ENCODE results near the gene ADISSP. TPM values are rescaled to one million over a fixed set of nuclear protein-coding genes. Genes with fewer than 3 reads are reported as not detected.

ADISSP gene
- total RNA-seq, 1 donor from 2014 or later, result 34.8 TPM

- TF ChIP-seq CTCF (IDR thresholded peaks at IDR 0.05; ENCODE audit: insufficient read depth, low read length, poor library complexity, severe bottlenecking), result no peak
- Histone ChIP-seq H3K4me3 (ENCODE audit: low read depth, low read length) (no peak overlapping the region), H3K36me3 (ENCODE audit: control insufficient read depth, insufficient read depth, low read length) (peaks cover 4% of the 10 kb centered on the region), H3K27me3 (ENCODE audit: control insufficient read depth, insufficient read depth, low read length) (peaks cover 2% of the 10 kb centered on the region)
- no peak for DNase-seq (ENCODE audit: low read depth)
Measured at GRCh38 chr20:3757268-3757667, 10.3 kb downstream of the ADISSP start.

- no peak for DNase-seq (ENCODE audit: low read depth)
- H3K36me3 ChIP-seq (ENCODE audit: control insufficient read depth, insufficient read depth, low read length), result peaks cover 4% of the 10 kb centered on the region
Measured at GRCh38 chr20:3755814-3756480, 11.6 kb downstream of the ADISSP start.

GRCh38 chr20:3755269-3755668 lies 12.3 kb downstream of the ADISSP start:
- no peak overlapping the region for H3K4me3 ChIP-seq (ENCODE audit: low read depth, low read length)
- peaks cover 22% of the 10 kb centered on the region for H3K27me3 ChIP-seq (ENCODE audit: control insufficient read depth, insufficient read depth, low read length)
- no peak for DNase-seq (ENCODE audit: low read depth)
- H3K36me3 ChIP-seq (ENCODE audit: control insufficient read depth, insufficient read depth, low read length), result peaks cover 4% of the 10 kb centered on the region
- no peak for TF ChIP-seq CTCF (IDR thresholded peaks at IDR 0.05; ENCODE audit: insufficient read depth, low read length, poor library complexity, severe bottlenecking)

More at GRCh38 chr20:3755814-3756480, 11.6 kb downstream of the ADISSP start:
- Histone ChIP-seq H3K27me3 (ENCODE audit: control insufficient read depth, insufficient read depth, low read length) (peaks cover 15% of the 10 kb centered on the region), H3K4me3 (ENCODE audit: low read depth, low read length) (no peak overlapping the region)
- no peak for TF ChIP-seq CTCF (IDR thresholded peaks at IDR 0.05; ENCODE audit: insufficient read depth, low read length, poor library complexity, severe bottlenecking)

GRCh38 chr20:3754276-3754630 lies 13.3 kb downstream of the ADISSP start:
- Histone ChIP-seq H3K36me3 (ENCODE audit: control insufficient read depth, insufficient read depth, low read length) (peaks cover 4% of the 10 kb centered on the region), H3K27me3 (ENCODE audit: control insufficient read depth, insufficient read depth, low read length) (peaks cover 32% of the 10 kb centered on the region), H3K4me3 (ENCODE audit: low read depth, low read length) (no peak overlapping the region)
- DNase-seq (ENCODE audit: low read depth), result no peak
- no peak for TF ChIP-seq CTCF (IDR thresholded peaks at IDR 0.05; ENCODE audit: insufficient read depth, low read length, poor library complexity, severe bottlenecking)

- H3K4me3 ChIP-seq (ENCODE audit: low read depth, low read length), result no peak overlapping the region
- peaks cover 4% of the 10 kb centered on the region for H3K36me3 ChIP-seq (ENCODE audit: control insufficient read depth, insufficient read depth, low read length)
- no peak for TF ChIP-seq CTCF (IDR thresholded peaks at IDR 0.05; ENCODE audit: insufficient read depth, low read length, poor library complexity, severe bottlenecking)
- H3K27me3 ChIP-seq (ENCODE audit: control insufficient read depth, insufficient read depth, low read length), result peaks cover 38% of the 10 kb centered on the region
- no peak for DNase-seq (ENCODE audit: low read depth)
Measured at GRCh38 chr20:3753501-3754275, 13.9 kb downstream of the ADISSP start.

All from kidney epithelial cell (primary cell).